ENCODE measurements around the gene MAP1LC3B2. TPM values are rescaled to one million over a fixed set of nuclear protein-coding genes. Genes with fewer than 3 reads are reported as not detected.

MAP1LC3B2 gene
- total RNA-seq, 4 donors from 2014 or later = 3.5 to 13.9 (median 5.6) TPM; not detected in 1

DNA sequence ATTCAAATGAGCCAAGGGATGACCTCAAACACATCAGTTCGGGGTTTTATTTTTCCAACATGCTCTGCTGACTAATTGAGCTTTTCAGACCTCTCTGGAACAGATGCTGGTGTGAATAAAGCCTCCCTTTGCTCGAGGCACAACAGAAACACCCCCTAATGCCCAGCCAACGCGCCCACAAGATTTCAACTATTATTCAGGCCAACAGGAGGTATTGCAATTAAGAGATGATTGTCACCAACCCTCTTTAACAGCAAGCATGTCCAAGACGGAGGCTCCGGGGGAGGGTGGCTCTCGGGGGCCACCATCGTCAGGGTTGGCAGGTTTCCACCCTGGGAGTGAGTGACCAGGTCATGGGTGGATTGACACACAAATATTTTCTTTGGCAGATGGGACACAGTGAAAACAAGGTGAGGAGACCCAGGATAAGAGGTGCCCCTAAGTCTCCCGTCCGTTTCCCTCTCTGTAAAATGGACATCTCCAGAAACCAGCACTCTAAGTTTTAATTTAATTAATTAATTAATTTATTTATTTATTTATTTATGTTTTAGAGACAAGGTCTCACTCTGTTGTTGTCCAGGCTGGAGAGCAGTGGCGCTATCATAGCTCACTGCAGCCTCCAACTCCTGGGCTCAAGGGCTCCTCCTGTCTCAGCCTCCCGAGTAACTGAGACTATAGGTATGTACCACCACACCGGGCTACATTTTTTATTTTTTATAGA, 56.1 kb downstream of the MAP1LC3B2 start:
- no peak for TF ChIP-seq EP300 (IDR thresholded peaks at IDR 0.05)
- TF ChIP-seq POLR2AphosphoS5 (IDR thresholded peaks at IDR 0.05) = no peak
- TF ChIP-seq, protein P1, sequence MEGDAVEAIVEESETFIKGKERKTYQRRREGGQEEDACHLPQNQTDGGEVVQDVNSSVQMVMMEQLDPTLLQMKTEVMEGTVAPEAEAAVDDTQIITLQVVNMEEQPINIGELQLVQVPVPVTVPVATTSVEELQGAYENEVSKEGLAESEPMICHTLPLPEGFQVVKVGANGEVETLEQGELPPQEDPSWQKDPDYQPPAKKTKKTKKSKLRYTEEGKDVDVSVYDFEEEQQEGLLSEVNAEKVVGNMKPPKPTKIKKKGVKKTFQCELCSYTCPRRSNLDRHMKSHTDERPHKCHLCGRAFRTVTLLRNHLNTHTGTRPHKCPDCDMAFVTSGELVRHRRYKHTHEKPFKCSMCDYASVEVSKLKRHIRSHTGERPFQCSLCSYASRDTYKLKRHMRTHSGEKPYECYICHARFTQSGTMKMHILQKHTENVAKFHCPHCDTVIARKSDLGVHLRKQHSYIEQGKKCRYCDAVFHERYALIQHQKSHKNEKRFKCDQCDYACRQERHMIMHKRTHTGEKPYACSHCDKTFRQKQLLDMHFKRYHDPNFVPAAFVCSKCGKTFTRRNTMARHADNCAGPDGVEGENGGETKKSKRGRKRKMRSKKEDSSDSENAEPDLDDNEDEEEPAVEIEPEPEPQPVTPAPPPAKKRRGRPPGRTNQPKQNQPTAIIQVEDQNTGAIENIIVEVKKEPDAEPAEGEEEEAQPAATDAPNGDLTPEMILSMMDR (IDR thresholded peaks at IDR 0.05) = no peak
- TF ChIP-seq POLR2A (IDR thresholded peaks at IDR 0.05) = no peak
- H3K27me3 ChIP-seq = no peaks in the 10 kb centered on the region
- H3K36me3 ChIP-seq = no peaks in the 10 kb centered on the region
- no peak for DNase-seq (ENCODE audit: low spot score in 2 of 2)
- no peak overlapping the region for H3K27ac ChIP-seq
- H3K4me3 ChIP-seq = no peak overlapping the region
- peaks cover 6% of the 10 kb centered on the region for H3K4me1 ChIP-seq
- H3K9me3 ChIP-seq = no peaks in the 10 kb centered on the region
- WGBS = 73% methylated on average over 13 of the region's 13 CpGs

DNA sequence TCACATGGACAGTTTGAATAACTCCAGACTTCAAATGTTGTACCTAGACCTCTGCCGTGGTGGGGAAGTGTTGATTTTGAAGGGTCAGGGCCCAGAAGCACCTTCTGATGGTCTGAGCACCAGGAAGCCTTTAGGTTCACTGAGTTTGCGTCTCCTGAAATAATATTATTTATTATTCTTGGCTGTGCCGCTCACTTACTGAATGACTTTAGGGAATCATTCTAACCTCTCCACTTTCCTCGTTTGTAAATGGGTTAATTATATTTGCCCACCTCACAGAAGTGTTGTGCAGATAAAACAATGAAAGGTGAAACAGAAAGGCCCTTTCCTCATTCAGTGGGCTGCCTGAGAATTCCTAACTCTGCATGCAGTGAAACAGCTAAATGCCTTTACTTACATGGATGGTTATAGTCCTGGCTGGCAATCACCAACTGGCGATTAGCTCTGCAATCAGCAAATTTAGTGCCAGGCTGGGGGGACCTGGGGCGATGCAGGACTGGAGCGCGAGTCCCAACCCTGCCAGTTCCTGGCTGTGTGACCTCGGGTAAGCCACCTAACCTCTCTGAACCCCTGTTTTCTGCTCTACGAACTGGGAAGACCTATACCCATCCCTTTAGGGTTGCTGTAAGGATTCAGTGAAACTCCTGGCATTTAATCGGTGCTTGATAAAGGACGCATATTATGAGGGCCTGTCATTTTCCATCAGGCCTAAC, 57.5 kb downstream of the MAP1LC3B2 start:
- no peaks in the 10 kb centered on the region for H3K9me3 ChIP-seq
- H3K4me1 ChIP-seq = no peaks in the 10 kb centered on the region
- H3K4me3 ChIP-seq = no peak overlapping the region
- H3K36me3 ChIP-seq = no peaks in the 10 kb centered on the region
- no peak for TF ChIP-seq POLR2AphosphoS5 (IDR thresholded peaks at IDR 0.05)
- no peak for TF ChIP-seq EP300 (IDR thresholded peaks at IDR 0.05)
- no peak for TF ChIP-seq POLR2A (IDR thresholded peaks at IDR 0.05)
- TF ChIP-seq, protein P1 (IDR thresholded peaks at IDR 0.05) = no peak
- 86% methylated on average over 12 of the region's 12 CpGs for WGBS
- H3K27me3 ChIP-seq = no peaks in the 10 kb centered on the region
- H3K27ac ChIP-seq = no peak overlapping the region
- no peak for DNase-seq (ENCODE audit: low spot score in 2 of 2)

DNA sequence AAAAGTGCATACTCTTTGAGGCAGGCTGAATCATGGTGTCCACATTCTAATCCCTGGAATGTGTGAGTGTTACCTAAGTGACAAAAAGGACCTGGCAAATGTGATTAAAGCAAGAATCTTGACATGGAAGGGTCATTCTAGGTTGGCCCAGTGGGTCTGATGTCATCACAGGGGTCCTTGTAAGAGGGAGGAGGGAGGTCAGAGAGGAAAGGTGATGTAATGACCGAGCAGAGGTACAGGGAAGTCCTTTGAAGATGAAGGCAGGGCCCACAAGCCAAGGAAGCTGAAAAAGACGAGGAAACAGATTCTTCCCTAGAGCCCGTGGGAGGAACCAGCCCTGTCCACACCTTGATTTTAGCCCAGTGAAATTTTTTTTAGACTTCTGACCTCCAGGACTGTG, 60.1 kb downstream of the MAP1LC3B2 start:
- WGBS = 81% methylated on average over 3 of the region's 3 CpGs

DNA sequence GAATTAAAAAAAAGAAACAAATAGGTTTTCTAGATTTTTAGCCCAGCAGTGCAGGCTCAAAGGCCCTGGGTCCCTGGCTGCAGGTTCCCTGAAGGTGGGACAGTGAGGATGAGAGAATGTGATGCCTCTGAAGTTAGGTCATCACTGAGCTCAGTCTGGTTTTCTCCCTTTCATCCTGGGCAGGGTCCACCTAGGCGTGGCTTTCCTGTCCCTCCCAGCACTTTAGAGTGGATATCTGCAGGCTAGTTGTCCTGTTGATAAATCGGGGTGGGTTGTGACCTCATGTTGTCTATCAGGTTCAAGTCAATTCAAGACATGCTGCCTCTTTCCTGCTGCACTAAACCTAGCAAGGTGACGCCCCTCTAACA, 60.9 kb downstream of the MAP1LC3B2 start:
- Histone ChIP-seq H3K27me3 (no peaks in the 10 kb centered on the region), H3K4me3 (no peak overlapping the region), H3K4me1 (no peaks in the 10 kb centered on the region), H3K27ac (no peak overlapping the region), H3K36me3 (no peaks in the 10 kb centered on the region), H3K9me3 (no peaks in the 10 kb centered on the region)
- 62% methylated on average over 3 of the region's 3 CpGs for WGBS
- DNase-seq (ENCODE audit: low spot score in 2 of 2) = no peak
- TF ChIP-seq POLR2AphosphoS5 (IDR thresholded peaks at IDR 0.05) (no peak), POLR2A (IDR thresholded peaks at IDR 0.05) (no peak), EP300 (IDR thresholded peaks at IDR 0.05) (no peak)
- TF ChIP-seq, protein P1 (IDR thresholded peaks at IDR 0.05) = no peak

More for the DNA sequence above, 60.1 kb downstream of the MAP1LC3B2 start:
- Histone ChIP-seq H3K27ac (no peak overlapping the region), H3K9me3 (no peaks in the 10 kb centered on the region), H3K4me1 (no peaks in the 10 kb centered on the region), H3K27me3 (no peaks in the 10 kb centered on the region), H3K4me3 (no peak overlapping the region), H3K36me3 (no peaks in the 10 kb centered on the region)
- no peak for TF ChIP-seq POLR2A (IDR thresholded peaks at IDR 0.05)
- TF ChIP-seq, protein P1 (IDR thresholded peaks at IDR 0.05) = no peak
- TF ChIP-seq EP300 (IDR thresholded peaks at IDR 0.05) = no peak
- no peak for TF ChIP-seq POLR2AphosphoS5 (IDR thresholded peaks at IDR 0.05)
- no peak for DNase-seq (ENCODE audit: low spot score in 2 of 2)

DNA sequence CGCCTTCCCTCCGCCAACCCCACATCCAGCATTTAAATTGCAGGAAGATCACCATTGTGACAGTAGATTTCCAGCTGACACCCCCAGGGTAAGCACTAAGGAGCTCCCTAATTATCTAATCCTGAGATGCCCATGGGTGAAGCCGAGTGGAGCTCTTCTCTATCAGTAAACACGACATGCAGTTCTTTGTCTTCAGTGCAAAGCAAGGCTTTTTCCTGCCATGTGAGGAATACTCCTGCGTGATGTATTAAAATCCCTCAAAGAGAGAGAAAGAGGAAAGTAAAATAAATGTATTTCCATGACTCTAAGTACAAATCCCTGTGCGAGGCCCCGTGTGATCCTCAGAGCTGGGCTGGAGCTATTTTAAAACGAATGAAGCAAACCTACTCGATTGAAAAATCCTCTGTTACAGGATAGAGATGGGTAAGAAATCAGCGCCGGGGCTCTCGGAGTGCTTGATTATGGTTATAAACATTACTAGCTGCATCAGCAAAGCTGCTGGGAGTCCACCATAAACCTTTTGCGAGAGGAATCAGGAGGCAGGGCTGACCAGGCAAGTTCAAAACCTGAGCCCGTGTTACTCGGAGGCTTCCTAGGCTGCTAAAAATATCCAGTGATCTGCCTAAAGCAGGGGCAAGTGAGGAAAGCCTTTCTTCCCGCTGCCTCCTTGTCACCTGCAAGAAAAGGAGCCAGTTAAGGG, 61.5 kb downstream of the MAP1LC3B2 start:
- WGBS = 59% methylated on average over 16 of the region's 16 CpGs

More for the DNA sequence above, 61.5 kb downstream of the MAP1LC3B2 start:
- Histone ChIP-seq H3K4me3 (no peak overlapping the region), H3K9me3 (no peaks in the 10 kb centered on the region), H3K27me3 (no peaks in the 10 kb centered on the region), H3K27ac (no peak overlapping the region), H3K36me3 (no peaks in the 10 kb centered on the region), H3K4me1 (no peaks in the 10 kb centered on the region)
- DNase-seq (ENCODE audit: low spot score in 2 of 2) = no peak
- TF ChIP-seq POLR2AphosphoS5 (IDR thresholded peaks at IDR 0.05) = no peak
- no peak for TF ChIP-seq EP300 (IDR thresholded peaks at IDR 0.05)
- TF ChIP-seq POLR2A (IDR thresholded peaks at IDR 0.05) = no peak
- TF ChIP-seq, protein P1 (IDR thresholded peaks at IDR 0.05) = no peak
